Measurements from ENCODE around the gene COX6B2. TPM values are rescaled to one million over a fixed set of nuclear protein-coding genes. Genes with fewer than 3 reads are reported as not detected.
"Not testable (repeated sequence)": the region's sequence is repeated elsewhere in the genome, so short reads cannot be mapped to it uniquely, and the experiment has no call there.

COX6B2 gene
- polyA plus RNA-seq, 3 donors = 0.82 to 1.9 (median 1.2) TPM

GRCh38 chr19:55346725-55347441, 7.6 kb downstream of the COX6B2 start:
- no peak for DNase-seq (ENCODE audit: extremely low read depth in 1 of 11, low read depth in 9 of 11, low spot score in 4 of 11)

DNA sequence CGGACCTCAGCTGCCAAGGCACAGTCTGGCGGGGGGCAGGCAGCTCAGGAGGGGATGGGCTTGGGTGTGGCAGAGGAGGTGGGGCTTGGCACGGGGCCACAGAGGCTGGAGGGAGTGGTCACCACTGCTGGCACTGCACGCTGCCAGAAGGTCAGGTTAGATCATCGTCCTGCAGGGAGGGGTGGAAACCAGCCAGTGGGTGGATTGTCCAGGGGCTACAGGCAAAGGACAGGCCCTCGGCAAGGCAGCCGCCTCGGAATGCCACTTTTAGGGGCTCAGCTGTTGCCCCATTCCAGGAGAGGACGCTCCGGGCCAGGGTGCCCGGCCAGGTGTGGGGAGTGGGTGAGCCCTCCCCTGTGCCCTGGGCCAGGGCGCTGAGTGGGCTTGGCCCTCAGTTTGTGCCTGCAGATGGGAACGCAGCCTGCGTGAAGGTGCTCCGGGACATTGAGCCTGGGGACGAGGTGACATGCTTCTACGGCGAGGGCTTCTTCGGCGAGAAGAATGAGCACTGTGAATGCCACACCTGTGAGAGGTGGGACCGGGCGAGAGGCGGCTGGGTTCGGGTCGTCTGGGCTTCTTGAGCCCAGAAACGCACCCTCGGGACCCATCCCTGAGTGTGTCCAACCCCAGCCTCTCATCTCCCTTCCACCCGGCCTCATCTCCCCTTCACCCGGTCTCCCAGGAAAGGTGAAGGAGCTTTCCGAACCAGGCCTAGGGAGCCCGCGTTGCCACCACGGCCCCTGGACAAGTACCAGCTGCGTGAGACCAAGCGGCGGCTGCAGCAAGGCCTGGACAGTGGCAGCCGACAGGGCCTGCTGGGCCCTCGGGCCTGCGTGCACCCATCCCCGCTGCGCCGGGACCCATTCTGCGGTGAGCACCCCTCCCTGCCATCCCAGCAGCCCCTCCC, 8.4 kb downstream of the COX6B2 start:
- no peak for DNase-seq (ENCODE audit: extremely low read depth in 1 of 11, low read depth in 9 of 11, low spot score in 4 of 11)

- DNase-seq (ENCODE audit: extremely low read depth in 1 of 11, low read depth in 9 of 11, low spot score in 4 of 11) = no peak
These were observed 9.3 kb downstream of the COX6B2 start for GRCh38 chr19:55345101-55345817.

DNA sequence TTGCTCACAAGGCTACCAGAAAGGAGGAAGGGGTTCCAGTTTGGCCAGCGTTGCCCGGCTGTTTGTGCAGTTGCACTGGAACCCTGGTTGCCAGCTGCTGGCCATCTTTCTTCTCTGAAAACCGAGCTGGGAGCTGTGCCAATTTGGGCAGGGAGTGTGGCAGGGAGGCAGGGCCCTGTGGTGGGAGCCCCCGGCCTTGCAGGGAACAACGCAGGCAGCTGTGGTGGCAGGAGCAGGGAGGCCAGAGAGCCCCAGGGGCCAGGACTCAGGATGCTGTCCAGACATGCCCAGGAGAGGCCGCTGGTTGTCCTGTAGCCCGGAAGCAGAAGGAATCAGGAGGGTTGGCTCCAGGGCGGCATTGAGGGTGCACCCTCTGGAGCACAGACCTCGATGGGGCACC, 10.1 kb downstream of the COX6B2 start:
- DNase-seq (ENCODE audit: extremely low read depth in 1 of 11, low read depth in 9 of 11, low spot score in 4 of 11) = no peak

DNA sequence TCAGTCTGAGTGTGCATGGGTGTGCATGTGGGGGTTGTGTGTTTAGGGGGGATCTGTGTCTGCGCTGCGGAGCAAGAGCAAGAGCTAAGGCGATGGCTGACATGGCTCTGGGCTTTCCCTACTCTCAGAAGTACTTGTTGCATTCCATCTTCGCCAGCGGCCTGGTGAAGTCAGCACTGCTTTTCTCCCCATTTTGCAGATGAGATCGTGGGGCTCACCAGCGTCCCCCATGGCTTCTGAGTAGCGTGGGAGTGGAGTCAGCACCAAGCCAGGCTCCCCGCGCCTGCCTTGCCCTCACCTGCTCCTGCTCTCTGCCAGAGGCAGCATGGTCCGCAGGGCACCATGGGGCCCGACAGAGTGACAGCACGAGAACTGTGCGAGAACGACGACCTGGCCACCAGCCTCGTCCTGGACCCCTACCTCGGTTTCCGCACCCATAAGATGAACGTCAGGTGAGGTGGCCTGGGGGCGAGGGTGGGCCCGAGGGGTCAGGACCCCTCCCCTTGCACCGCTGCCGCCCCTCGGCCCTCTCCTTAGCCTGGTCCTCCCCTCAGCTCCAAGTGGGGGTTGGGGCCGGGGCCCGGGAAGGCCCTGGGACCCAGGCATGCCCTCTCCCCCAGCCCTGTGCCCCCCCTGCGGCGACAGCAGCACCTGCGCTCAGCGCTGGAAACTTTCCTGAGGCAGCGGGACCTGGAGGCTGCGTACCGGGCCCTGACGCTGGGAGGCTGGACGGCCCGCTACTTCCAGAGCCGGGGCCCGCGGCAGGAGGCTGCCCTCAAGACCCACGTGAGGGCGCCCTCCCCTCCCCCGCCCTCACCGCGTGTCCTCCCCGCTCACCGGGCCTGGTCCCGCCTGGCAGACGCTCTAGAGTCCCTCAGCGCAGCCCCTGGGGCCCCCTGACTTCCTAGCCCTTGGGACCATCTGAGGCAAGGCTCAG, 12.7 kb downstream of the COX6B2 start:
- no peak for DNase-seq (ENCODE audit: extremely low read depth in 1 of 11, low read depth in 9 of 11, low spot score in 4 of 11)

- peak in 6 of 11 donors; percentile 45 to 74 (median 60) for DNase-seq (ENCODE audit: extremely low read depth in 1 of 11, low read depth in 9 of 11, low spot score in 4 of 11)
These were observed 13.3 kb downstream of the COX6B2 start for GRCh38 chr19:55341171-55341588.

- DNase-seq (ENCODE audit: extremely low read depth in 1 of 11, low read depth in 9 of 11, low spot score in 4 of 11) = peak in 1 of 11 donors; percentile 37
These were observed 13.8 kb downstream of the COX6B2 start for GRCh38 chr19:55340784-55341147.

- DNase-seq (ENCODE audit: extremely low read depth in 1 of 11, low read depth in 9 of 11, low spot score in 4 of 11) = no peak
These were observed 14.4 kb downstream of the COX6B2 start for GRCh38 chr19:55339889-55340783.

DNA sequence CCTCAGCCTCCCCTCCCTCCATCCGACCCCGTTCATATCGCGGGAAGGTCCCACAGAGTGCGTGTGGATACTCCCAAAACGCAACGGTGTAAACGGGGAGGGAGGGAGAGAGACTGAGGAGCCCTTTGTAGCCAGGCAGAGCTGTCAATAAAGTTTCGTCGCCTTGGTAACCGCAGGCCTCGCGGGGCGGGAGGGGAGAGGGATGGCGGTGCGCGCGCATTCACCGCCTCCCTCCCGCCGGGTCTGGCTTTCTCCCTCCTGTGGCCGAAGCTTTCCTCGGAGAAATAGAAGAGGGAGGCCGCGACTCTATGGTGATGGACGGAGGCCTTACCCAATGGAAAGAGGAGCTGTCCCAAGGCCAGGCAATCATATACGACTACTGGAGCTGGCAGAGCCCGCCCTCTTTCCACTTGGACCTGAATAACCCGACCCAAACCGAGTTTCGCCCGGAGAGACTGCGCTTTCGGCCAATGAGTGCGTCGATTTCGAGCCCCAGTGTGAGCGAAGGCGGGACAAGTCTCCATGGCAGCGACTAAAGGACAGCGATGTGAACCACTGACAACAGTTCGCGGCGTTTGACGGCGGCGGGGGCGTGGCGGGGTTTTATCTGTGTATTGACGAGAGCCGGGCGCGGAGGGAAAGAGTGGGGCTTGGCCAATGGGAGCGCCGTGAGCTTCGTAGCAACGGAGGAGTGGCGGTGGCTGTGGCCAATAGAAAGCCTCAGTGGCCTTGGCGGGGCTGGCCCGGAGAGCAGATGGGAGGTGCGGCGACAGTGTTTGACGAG, 15.2 kb downstream of the COX6B2 start, which contains the start of gene KMT5C:
KMT5C (plus strand) TSS at position 772 of the 784 bp plus-strand sequence. CDS start 2,061 bp downstream, outside the sequence.
- peak; percentile 100 for DNase-seq (ENCODE audit: extremely low read depth in 1 of 11, low read depth in 9 of 11, low spot score in 4 of 11)

DNA sequence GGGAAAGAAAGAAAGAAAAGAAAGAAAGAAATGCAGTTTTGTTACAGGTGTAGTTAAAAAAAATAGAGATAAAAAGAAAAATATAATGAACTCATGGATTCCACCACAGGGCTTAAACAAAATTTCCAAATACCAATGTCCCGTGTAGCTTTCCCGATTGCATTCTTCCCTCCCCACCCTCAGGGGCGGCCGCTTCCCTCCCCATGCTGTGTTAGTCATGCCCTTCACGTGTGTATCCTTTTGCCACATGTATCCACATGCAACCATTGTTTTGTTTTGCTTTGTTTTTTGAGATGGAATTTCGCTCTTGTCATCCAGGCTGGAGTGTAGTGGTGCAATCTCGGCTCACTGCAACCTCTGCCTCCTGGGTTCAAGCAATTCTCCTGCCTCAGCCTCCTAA, 18.4 kb downstream of the COX6B2 start:
- no peak for DNase-seq (ENCODE audit: extremely low read depth in 1 of 11, low read depth in 9 of 11, low spot score in 4 of 11)

- DNase-seq (ENCODE audit: extremely low read depth in 1 of 11, low read depth in 9 of 11, low spot score in 4 of 11) = peak in 1 of 11 donors; percentile 60
These were observed 20.6 kb downstream of the COX6B2 start for GRCh38 chr19:55333870-55334269.

GRCh38 chr19:55329791-55330190, 24.7 kb downstream of the COX6B2 start:
- DNase-seq (ENCODE audit: extremely low read depth in 1 of 11, low read depth in 9 of 11, low spot score in 4 of 11) = not testable (repeated sequence)

- not testable (repeated sequence) for DNase-seq (ENCODE audit: extremely low read depth in 1 of 11, low read depth in 9 of 11, low spot score in 4 of 11)
These were observed 25.7 kb downstream of the COX6B2 start for GRCh38 chr19:55328774-55329318.

- DNase-seq (ENCODE audit: extremely low read depth in 1 of 11, low read depth in 9 of 11, low spot score in 4 of 11) = no peak
These were observed 29.3 kb downstream of the COX6B2 start, which contains the start of gene TMEM150B for GRCh38 chr19:55325172-55325571. Gene TMEM150B (minus strand): TSS chr19:55325341. CDS start chr19:55321036, 4,305 bp downstream.

- DNase-seq (ENCODE audit: extremely low read depth in 1 of 11, low read depth in 9 of 11, low spot score in 4 of 11) = no peak
These were observed 29.9 kb downstream of the COX6B2 start for GRCh38 chr19:55324662-55325061.

DNA sequence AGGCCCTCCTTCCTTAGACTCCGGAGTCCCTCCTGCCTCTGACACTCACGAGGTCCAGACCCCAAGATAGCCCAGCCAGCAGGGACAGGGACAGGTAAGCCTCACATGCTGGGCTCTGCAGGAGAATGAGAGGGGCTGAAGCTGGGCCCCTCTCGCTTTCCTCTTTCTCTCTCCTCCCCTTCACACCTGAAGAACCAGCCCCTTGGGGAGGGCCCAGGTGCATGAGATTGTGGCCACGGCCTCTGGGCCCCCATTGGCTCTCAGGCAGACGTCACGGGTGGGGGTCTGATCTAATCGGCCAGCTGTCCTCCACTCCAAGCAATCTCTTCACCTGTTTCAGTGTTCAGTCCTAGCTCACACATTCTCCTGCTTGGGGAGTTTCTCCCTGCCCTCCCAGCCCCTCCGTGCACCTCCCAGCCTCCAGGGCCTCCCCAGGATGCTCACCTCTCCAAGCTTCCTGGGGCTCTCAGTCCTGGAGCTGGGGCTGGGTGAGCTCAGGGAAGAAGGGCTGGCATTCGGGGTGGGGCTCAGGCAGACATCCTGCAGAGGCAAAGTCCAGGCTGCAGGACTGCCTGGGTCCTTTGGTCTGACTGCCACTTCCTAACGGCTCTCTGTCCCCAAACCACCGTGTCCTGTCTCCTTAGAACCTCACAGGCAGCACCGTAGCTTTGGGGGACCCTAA, 32.2 kb downstream of the COX6B2 start:
- no peak for DNase-seq (ENCODE audit: extremely low read depth in 1 of 11, low read depth in 9 of 11, low spot score in 4 of 11)

Data from renal cortex interstitium (tissue), 11 donors.